HCEC 1CT (cell line): ENCODE data around the gene TRIP13.
"Not testable (repeated sequence)": the region's sequence is repeated elsewhere in the genome, so short reads cannot be mapped to it uniquely, and the experiment has no call there.

Source experiments
- DNase-seq: peaks from one replicate; pipeline ENCODE4 v3.0.0-alpha.2; 2017

The TRIP13 gene

GRCh38 chr5:921456-922435 lies 29.1 kb downstream of the TRIP13 start:
- DNase-seq: no peak

GRCh38 chr5:922436-923280 lies 30.0 kb downstream of the TRIP13 start:
- DNase-seq: no peak

GRCh38 chr5:923281-923873 lies 30.7 kb downstream of the TRIP13 start:
- peak; percentile 54 for DNase-seq

- DNase-seq: no peak
Observed at GRCh38 chr5:926417-927171, 33.9 kb downstream of the TRIP13 start.

GRCh38 chr5:927172-928015 lies 34.7 kb downstream of the TRIP13 start:
- no peak for DNase-seq

GRCh38 chr5:929182-929581 lies 36.5 kb downstream of the TRIP13 start:
- DNase-seq: not testable (repeated sequence)

- DNase-seq: no peak
Observed at GRCh38 chr5:929596-929995, 36.9 kb downstream of the TRIP13 start.

- DNase-seq: no peak
Observed at GRCh38 chr5:930866-931265, 38.2 kb downstream of the TRIP13 start.

- no peak for DNase-seq
Observed at GRCh38 chr5:931570-932145, 39.0 kb downstream of the TRIP13 start.

GRCh38 chr5:932151-932627 lies 39.5 kb downstream of the TRIP13 start:
- no peak for DNase-seq

GRCh38 chr5:932628-933250 lies 40.1 kb downstream of the TRIP13 start:
- peak; percentile 63 for DNase-seq

- no peak for DNase-seq
Observed at GRCh38 chr5:933251-933861, 40.7 kb downstream of the TRIP13 start.

GRCh38 chr5:933951-934350 lies 41.3 kb downstream of the TRIP13 start:
- not testable (repeated sequence) for DNase-seq

GRCh38 chr5:934381-934967 lies 41.8 kb downstream of the TRIP13 start:
- DNase-seq: not testable (repeated sequence)

GRCh38 chr5:935510-936084 lies 42.9 kb downstream of the TRIP13 start:
- no peak for DNase-seq

- no peak for DNase-seq
Observed at GRCh38 chr5:936149-937144, 43.8 kb downstream of the TRIP13 start.

- DNase-seq: no peak
Observed at GRCh38 chr5:937151-937924, 44.7 kb downstream of the TRIP13 start.
